ENCODE measurements around the gene CD59.

The CD59 gene

DNA sequence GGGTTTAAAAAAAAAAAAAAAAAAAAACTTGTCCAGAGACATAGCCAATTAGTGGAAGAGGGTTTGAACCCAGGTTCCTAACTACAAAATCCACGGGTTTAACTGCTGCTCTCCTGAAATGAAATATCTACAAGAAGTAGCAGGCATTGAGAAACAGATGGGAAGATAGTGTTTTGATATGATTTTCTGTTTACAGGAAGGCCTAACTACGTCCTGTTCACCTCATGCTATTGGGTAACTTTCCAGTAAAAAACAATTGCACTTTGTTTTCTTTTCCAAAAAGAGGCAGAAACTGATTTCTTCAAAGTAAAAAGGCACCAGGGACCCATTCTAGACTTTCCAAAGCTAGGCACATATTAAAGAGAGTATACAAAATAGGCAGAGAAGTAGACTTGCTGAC, 29.7 kb downstream of the CD59 start:
- Histone ChIP-seq H3K4me3 (ENCODE audit: insufficient read depth, low read length, poor library complexity, severe bottlenecking) (no peak overlapping the region), H3K79me2 (ENCODE audit: insufficient read depth, low read length) (no peaks in the 10 kb centered on the region), H3K9me2 (replicated peaks; ENCODE audit: insufficient read depth, low read length) (no peaks in the 10 kb centered on the region), H3K27ac (ENCODE audit: low read depth, low read length) (no peak overlapping the region), H3K9me3 (ENCODE audit: insufficient read depth, low read length) (no peaks in the 10 kb centered on the region), H2AFZ (ENCODE audit: low read depth, low read length, severe bottlenecking) (no peak overlapping the region), H4K20me1 (ENCODE audit: low read depth, low read length) (no peaks in the 10 kb centered on the region), H3K36me3 (ENCODE audit: low read length) (no peaks in the 10 kb centered on the region), H3K4me2 (ENCODE audit: low read depth, low read length, poor library complexity, severe bottlenecking) (no peak overlapping the region), H3F3A (ENCODE audit: insufficient read depth) (no peaks in the 10 kb centered on the region), H3K27me3 (ENCODE audit: low read length) (no peaks in the 10 kb centered on the region), H3K9ac (ENCODE audit: low read length) (no peak overlapping the region)
- TF ChIP-seq CTCF (IDR thresholded peaks at IDR 0.05; ENCODE audit: insufficient read depth, low read length, poor library complexity, severe bottlenecking) (no peak), EZH2phosphoT487 (conservative IDR thresholded peaks at IDR 0.05; ENCODE audit: low read length) (no peak)

DNA sequence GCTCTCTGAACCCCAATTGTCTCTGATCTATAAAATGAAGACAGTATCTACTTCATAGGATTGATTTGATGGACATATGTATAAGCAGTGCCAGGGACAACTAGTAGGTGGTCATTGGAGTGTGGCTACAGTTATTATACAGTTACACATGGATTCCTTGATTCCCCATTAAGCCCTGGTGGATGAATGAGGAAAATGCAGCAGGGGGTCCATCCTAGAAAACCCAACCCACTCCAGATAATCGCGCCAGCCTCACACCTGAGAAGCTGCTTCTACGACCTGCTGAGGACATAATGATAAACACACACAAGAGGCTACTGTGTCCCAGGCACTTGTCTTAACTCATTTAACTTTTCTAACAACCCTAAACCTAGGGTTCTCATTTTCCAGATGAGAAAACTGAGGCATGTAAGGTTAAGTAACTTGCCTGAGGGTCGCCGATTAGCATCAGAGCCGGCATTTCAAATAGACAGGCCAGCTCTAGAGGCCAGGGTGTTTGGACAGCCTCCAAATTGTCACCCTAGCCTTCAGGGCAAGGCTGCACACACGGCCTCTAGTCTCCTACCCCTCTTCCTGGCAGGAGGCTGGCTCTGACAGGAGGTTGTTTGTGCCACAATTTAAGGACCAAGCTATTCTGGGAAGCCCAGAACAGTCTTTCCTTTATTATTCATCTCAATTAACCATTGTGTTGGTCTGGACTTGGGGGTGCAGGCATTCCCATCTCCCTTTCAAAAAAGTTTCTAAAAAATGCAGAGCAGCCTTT, 31.8 kb downstream of the CD59 start:
- Histone ChIP-seq H3K9ac (ENCODE audit: low read length) (no peak overlapping the region), H3K4me3 (ENCODE audit: insufficient read depth, low read length, poor library complexity, severe bottlenecking) (no peak overlapping the region), H3K9me3 (ENCODE audit: insufficient read depth, low read length) (no peaks in the 10 kb centered on the region), H3K27me3 (ENCODE audit: low read length) (no peaks in the 10 kb centered on the region), H3K36me3 (ENCODE audit: low read length) (no peaks in the 10 kb centered on the region), H4K20me1 (ENCODE audit: low read depth, low read length) (no peaks in the 10 kb centered on the region), H3K79me2 (ENCODE audit: insufficient read depth, low read length) (no peaks in the 10 kb centered on the region), H3F3A (ENCODE audit: insufficient read depth) (no peaks in the 10 kb centered on the region), H2AFZ (ENCODE audit: low read depth, low read length, severe bottlenecking) (no peak overlapping the region), H3K4me2 (ENCODE audit: low read depth, low read length, poor library complexity, severe bottlenecking) (no peak overlapping the region), H3K27ac (ENCODE audit: low read depth, low read length) (no peak overlapping the region), H3K9me2 (replicated peaks; ENCODE audit: insufficient read depth, low read length) (no peaks in the 10 kb centered on the region)
- TF ChIP-seq CTCF (IDR thresholded peaks at IDR 0.05; ENCODE audit: insufficient read depth, low read length, poor library complexity, severe bottlenecking): no peak
- TF ChIP-seq EZH2phosphoT487 (conservative IDR thresholded peaks at IDR 0.05; ENCODE audit: low read length): no peak

- Histone ChIP-seq H3K27ac (ENCODE audit: low read depth, low read length) (no peak overlapping the region), H3K27me3 (ENCODE audit: low read length) (no peaks in the 10 kb centered on the region), H2AFZ (ENCODE audit: low read depth, low read length, severe bottlenecking) (no peak overlapping the region), H3K79me2 (ENCODE audit: insufficient read depth, low read length) (no peaks in the 10 kb centered on the region), H3K9ac (ENCODE audit: low read length) (no peak overlapping the region), H3K4me3 (ENCODE audit: insufficient read depth, low read length, poor library complexity, severe bottlenecking) (no peak overlapping the region), H3K9me2 (replicated peaks; ENCODE audit: insufficient read depth, low read length) (no peaks in the 10 kb centered on the region), H3K4me2 (ENCODE audit: low read depth, low read length, poor library complexity, severe bottlenecking) (no peak overlapping the region), H3K9me3 (ENCODE audit: insufficient read depth, low read length) (no peaks in the 10 kb centered on the region), H4K20me1 (ENCODE audit: low read depth, low read length) (no peaks in the 10 kb centered on the region), H3F3A (ENCODE audit: insufficient read depth) (no peaks in the 10 kb centered on the region), H3K36me3 (ENCODE audit: low read length) (no peaks in the 10 kb centered on the region)
- TF ChIP-seq CTCF (IDR thresholded peaks at IDR 0.05; ENCODE audit: insufficient read depth, low read length, poor library complexity, severe bottlenecking) (no peak), EZH2phosphoT487 (conservative IDR thresholded peaks at IDR 0.05; ENCODE audit: low read length) (no peak)
Measured at GRCh38 chr11:33703788-33704187, 32.4 kb downstream of the CD59 start.
